HG02623 (cell line): ENCODE data around the gene ARAP1.

Experiments used
- ATAC-seq: cut with Tn5 transposase; IDR thresholded peaks from one replicate; pipeline ENCODE4 v1.9.1; 2021; ENCODE audit warnings: moderate library complexity; ENCODE audit not compliant: unreplicated experiment

The ARAP1 gene

GRCh38 chr11:72780296-72781062, 28.3 kb upstream of the ARAP1 start:
- ATAC-seq = no peak

DNA sequence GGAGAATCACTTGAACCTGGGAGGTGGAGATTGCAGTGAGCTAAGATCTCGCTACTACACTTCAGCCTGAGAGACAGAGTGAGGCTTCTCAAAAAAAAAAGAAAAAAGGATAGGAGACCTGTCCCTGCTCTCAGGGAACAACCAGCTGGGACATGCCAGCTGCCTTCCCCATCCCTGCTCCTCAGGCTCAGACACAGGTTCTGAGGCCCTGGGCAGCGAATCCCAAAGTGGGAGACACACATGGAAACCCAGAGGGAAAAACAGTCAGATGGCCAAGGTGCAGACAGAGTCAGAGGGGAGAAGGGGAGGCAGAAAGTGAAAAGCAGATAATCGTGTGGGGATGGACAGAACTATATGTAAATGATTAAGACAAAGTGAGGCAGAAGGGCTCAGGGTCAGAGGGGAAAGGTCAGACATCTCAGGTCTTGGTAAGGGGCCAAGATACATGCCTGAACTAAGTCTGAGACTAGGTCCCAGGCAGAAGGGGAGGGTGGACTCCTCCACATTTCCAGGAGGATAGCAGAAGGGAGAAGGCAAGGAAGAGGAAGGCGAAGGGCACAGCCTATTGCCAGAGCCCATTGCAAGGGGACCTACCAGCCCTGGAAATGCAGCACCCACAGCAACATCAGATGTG, 27.4 kb upstream of the ARAP1 start:
- ATAC-seq = no peak

- ATAC-seq = no peak
Measured at GRCh38 chr11:72778535-72779494, 26.6 kb upstream of the ARAP1 start.

DNA sequence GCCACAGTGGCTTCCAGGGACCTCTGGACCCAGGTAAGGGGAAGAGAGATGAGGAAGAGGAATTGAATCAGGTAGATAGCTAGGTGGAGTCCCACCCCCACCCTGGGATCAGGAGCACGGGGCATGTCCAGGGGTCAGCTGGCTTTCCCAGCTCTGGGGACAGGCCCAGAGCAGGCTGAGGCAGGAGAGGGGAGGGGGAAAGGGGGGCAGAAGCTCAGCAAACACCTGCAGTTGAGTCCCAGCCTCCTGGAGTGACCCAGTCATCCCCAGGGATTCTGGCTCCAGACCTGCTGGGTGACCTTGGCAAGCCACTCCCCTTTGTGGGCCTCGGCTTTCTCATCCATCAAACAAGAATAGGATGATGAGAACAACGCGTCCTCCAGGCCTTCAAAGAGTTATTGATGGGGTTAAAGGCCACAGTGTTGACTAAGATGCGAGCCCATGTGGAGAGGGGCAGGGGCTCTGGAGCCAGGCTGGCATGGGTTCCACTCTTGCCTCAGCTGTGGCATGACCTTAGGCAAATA, 25.6 kb upstream of the ARAP1 start:
- ATAC-seq = no peak

DNA sequence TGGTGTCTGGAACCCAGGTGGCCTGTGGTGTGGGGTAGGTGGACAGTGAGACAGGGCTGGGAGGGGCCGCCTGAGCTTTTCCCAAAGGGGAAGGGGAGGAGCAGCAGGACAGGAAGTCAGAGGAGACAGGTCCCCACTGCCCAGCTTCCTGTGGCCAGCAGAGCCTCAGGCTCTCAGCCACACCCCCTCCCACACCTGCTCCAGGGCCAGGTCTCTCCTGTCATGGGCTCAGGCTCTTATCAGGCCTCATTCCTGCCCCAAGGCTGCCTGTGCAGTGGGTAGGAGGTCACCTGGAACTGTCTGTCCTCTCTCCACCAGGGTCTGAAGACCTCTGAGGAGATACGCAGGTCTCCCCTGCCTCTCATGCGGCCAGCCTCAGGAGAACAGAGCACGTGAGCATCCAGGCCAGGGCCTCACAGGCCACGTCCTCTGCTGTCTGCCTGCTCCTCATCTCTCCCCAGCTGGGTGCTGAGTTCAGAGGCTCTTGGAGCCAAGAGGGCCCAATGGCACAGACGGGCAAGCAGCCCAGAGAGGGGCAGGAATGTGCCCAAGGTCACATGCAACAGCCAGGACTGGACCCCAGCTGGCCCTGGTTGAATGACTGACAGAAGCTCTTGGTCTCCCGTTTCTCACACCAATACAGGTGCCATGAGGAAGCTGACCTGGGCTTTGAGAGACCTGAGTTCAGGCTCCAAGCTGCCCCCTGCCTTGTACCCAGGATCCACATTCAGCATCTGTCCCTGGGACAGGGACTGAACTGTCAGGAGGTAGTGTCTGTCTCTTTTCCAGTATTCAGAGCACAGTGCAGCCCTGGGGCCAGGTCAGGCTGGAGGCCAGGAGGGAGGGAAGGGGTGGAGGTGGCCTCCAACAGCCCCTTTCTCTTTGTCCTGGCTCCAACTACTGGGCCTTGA, 24.9 kb upstream of the ARAP1 start:
- ATAC-seq = no peak

DNA sequence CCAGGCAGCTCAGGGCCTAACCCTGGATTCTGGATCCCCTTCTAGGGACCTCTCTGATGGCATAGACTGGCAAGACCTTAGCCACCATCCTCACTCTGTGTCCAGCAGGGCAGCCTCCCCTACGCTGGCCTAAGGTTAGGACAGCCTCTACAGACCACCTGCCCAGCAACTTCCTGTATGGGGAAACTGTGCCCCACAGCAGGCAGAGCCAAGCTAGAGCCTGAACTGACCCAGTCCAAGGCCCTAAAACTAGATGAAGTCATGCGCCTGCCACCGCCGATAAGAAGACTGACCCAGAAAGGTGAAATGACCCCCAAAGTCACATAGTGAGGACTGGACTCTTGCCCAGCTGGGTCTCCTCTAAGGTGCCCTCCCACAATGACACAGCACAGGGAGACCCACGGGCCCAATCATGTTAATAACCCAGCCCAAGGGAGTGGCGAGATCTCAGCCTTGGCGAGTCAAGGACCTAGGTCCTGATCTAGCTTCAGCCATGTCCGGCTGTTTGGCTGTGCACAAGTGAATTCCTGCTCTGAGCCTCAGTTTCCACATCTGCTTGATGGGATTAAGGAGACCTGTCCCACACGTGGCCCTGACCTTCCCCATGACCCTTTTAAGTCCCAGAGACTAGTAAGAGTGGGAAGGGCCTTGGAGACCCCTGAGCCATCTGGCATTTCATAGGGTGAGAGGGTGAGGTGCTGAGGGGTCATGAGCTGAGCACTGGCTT, 24.1 kb upstream of the ARAP1 start:
- ATAC-seq = no peak

GRCh38 chr11:72775288-72776110, 23.3 kb upstream of the ARAP1 start:
- no peak for ATAC-seq

- ATAC-seq = no peak
Measured at GRCh38 chr11:72774499-72774898, 22.3 kb upstream of the ARAP1 start.

GRCh38 chr11:72773696-72774095, 21.5 kb upstream of the ARAP1 start:
- ATAC-seq = no peak

GRCh38 chr11:72773291-72773690, 21.1 kb upstream of the ARAP1 start:
- ATAC-seq = no peak

GRCh38 chr11:72772059-72772458, 19.9 kb upstream of the ARAP1 start:
- ATAC-seq = no peak

DNA sequence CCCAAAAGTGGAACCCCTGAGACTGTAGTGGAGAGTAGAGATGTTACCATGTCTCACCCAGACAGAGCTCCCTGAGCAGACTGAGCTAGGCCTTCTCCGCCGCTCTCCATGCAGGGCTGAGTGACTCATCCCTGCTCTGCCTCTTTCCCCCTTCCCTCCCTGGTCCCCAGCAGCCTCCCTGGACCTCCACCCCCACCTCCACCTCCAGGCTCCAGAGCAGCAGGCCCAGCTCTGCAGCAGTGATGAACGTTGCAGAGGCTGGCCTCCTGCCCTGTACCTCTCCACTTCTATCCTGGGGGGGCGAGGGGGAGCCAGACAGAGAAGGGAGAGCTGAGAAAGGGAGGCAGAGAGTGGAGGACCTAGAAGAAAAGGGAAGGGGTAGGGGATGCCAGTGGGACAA, 19.3 kb upstream of the ARAP1 start:
- ATAC-seq = no peak

DNA sequence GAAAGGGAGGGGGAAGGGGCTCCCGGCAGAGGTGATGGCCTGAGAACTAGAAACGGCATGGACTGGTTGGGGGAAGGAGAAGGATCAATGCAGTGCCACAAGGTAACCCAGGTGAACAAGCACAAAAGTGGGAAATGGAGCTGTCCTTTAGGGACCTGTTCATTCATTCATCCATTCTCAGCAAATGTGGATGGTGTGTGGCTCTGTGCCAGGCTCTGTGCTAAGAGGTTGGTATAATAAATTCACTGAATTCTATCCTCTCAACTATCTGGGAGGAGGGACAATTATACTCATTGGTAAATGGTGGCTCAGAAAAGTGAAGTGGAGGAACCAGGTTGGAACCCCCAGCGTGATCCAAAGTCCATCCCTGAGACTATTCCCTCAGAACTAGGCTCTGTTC, 18.6 kb upstream of the ARAP1 start:
- ATAC-seq = no peak

DNA sequence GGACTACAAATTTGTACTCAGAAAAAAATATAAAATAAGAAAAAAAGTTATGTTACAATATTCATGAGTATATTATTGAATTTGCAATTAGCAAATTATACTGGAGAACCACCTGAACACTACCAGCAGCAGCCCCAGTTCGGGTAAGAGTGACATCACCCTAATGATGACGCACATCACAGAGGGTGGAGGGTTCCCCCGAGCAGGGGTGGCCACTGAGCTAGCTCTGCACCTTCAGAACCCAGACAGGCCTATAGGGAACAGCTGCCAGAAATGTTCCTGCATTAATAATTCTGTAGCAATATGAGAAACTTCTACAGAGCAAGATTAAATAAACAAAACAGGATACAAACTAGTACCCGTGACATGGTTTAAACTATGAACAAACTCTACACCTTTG, 17.5 kb upstream of the ARAP1 start:
- ATAC-seq = no peak

- ATAC-seq = no peak
Measured at GRCh38 chr11:72768581-72768980, 16.4 kb upstream of the ARAP1 start.

DNA sequence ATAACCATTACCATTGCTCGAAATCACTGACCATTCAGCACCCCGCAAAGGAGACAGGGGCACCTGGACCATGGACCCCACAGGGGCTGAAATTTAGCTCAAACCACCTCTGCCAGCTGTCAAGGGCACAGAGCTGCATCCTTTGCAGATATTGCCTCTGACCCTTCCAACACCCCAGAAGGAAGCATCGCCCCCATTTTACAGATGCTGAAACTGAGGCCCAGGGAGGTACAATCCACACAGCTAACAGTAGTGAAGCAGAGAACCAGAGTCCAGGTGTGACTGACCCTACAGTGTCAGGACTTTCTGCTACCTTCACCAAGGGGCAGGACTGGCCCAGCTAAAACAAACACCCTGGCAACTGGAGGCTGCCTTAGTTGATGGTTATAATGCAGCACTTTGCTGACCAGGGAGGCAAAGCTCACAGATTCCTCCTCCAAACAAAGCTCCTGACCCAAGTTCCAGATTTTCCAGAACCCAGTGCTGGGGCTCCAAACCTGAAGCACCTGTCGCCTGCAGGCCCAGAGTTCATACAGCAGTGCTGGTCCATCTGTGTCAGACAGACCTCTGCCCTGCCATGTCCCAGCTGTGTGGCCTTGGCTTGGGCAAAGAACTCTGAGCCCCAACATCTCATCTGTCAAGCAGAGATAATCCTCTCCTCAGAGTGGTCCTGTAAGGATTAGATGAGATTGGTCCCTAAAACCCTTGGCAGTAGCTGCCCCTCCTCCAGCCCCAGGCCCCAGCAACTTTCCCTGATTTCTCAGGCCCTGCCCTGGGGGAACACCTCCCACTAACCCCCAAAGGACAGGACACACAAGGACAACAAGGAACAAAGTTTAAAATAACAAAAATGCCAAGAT, 15.2 kb upstream of the ARAP1 start:
- no peak for ATAC-seq

DNA sequence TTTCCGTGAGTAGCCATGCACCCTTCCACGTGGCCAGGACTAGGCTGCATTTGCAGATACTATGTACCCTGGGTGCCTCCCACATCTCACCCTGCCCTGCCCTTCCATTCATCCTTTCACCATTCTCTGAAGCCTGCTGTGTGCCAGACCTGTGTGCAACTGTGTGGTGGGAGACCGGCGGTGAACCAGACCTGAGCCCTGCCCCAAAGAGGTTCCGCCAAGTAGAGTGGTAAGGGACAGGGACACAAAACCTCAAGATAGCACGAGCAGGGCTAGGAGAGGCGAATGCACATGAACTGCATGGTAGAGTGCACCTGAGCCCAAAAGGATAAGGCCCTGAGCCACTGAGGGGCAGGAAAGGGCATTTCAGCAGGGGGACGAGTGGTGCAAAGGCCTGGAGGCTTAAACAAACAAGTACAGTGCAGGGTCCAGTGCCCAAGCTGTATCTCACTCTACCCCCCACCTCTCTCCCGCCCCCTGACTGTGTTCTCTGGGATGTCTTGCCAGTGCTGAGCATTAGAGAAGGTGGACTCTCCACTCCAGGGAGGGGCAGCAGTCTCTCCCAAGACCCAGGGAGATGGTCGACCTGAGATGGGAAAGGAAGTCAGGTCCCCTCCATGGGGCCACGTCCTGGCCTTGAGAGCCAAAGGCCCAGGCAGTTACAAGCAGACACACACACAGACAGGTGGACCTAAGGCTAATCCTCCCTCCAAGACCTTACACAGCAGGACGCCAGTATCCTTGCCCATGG, 14.1 kb upstream of the ARAP1 start:
- no peak for ATAC-seq
